HG02973 (cell line): ENCODE results near the gene PPP1R13L.

Experiments used
- ATAC-seq: cut with Tn5 transposase; IDR thresholded peaks from one replicate; pipeline ENCODE4 v1.9.1; 2021; ENCODE audit warnings: moderate library complexity; ENCODE audit not compliant: unreplicated experiment

Gene PPP1R13L

GRCh38 chr19:45368737-45369340, 36.0 kb downstream of the PPP1R13L start:
- no peak for ATAC-seq

- no peak for ATAC-seq
These were observed 36.7 kb downstream of the PPP1R13L start for GRCh38 chr19:45368127-45368526.

- no peak for ATAC-seq
These were observed 40.2 kb downstream of the PPP1R13L start for GRCh38 chr19:45364696-45365095.

- ATAC-seq = no peak
These were observed 40.9 kb downstream of the PPP1R13L start for GRCh38 chr19:45363861-45364459.

GRCh38 chr19:45362291-45362690, 42.6 kb downstream of the PPP1R13L start:
- ATAC-seq = no peak

GRCh38 chr19:45361608-45362007, 43.3 kb downstream of the PPP1R13L start:
- no peak for ATAC-seq

- no peak for ATAC-seq
These were observed 46.6 kb downstream of the PPP1R13L start for GRCh38 chr19:45358213-45358792.

GRCh38 chr19:45357445-45357783, 47.5 kb downstream of the PPP1R13L start:
- no peak for ATAC-seq

- no peak for ATAC-seq
These were observed 48.0 kb downstream of the PPP1R13L start for GRCh38 chr19:45356760-45357444.

GRCh38 chr19:45355910-45356309, 49.0 kb downstream of the PPP1R13L start:
- ATAC-seq = no peak

- no peak for ATAC-seq
These were observed 49.5 kb downstream of the PPP1R13L start for GRCh38 chr19:45355402-45355801.

GRCh38 chr19:45354241-45354842, 50.5 kb downstream of the PPP1R13L start:
- ATAC-seq = no peak

- no peak for ATAC-seq
These were observed 51.7 kb downstream of the PPP1R13L start for GRCh38 chr19:45352914-45353796.

- no peak for ATAC-seq
These were observed 52.4 kb downstream of the PPP1R13L start for GRCh38 chr19:45352471-45352870.

- ATAC-seq = no peak
These were observed 52.8 kb downstream of the PPP1R13L start for GRCh38 chr19:45352062-45352461.

- ATAC-seq = no peak
These were observed 53.4 kb downstream of the PPP1R13L start for GRCh38 chr19:45351401-45351952.

- ATAC-seq = no peak
These were observed 54.3 kb downstream of the PPP1R13L start for GRCh38 chr19:45350477-45351058.

- no peak for ATAC-seq
These were observed 55.4 kb downstream of the PPP1R13L start for GRCh38 chr19:45349430-45349941.

GRCh38 chr19:45349126-45349415, 55.8 kb downstream of the PPP1R13L start:
- no peak for ATAC-seq
